ENCODE results near the gene MRPL39.

DNA sequence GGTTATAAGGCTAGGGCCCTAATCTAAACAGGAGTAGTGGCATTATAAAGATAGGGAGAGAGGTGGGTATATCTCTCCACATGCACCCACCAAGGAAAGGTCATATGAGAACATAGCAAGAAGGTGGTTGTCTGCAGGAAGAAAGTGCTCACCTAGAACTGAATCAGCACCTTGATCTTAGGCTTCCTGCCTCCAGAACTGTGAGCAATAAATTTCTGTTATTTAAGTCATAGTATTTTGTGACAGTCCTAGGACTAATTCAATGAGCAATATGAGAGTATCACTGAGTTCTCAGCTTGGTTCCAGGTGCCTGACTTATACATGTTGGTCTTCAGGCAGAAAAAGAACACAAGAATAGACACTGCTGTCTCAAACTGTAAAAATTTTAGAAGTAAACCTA is 51.8 kb downstream of the MRPL39 start:
- TF ChIP-seq EP300 (IDR thresholded peaks at IDR 0.05) (no peak), POLR2A (IDR thresholded peaks at IDR 0.05) (no peak)
- TF ChIP-seq, protein P1, sequence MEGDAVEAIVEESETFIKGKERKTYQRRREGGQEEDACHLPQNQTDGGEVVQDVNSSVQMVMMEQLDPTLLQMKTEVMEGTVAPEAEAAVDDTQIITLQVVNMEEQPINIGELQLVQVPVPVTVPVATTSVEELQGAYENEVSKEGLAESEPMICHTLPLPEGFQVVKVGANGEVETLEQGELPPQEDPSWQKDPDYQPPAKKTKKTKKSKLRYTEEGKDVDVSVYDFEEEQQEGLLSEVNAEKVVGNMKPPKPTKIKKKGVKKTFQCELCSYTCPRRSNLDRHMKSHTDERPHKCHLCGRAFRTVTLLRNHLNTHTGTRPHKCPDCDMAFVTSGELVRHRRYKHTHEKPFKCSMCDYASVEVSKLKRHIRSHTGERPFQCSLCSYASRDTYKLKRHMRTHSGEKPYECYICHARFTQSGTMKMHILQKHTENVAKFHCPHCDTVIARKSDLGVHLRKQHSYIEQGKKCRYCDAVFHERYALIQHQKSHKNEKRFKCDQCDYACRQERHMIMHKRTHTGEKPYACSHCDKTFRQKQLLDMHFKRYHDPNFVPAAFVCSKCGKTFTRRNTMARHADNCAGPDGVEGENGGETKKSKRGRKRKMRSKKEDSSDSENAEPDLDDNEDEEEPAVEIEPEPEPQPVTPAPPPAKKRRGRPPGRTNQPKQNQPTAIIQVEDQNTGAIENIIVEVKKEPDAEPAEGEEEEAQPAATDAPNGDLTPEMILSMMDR (IDR thresholded peaks at IDR 0.05): no peak

Data from sigmoid colon (tissue), 4 donors.